Adrenal gland (tissue), 5 donors: ENCODE results near the gene NDST1.

Experiments used
- CTCF ChIP-seq, 6 experiments: fragments of 450-650 bp in 4 of 6; fragments of 200-600 bp in 2 of 6; sonication (generic) in 1 of 6; IDR thresholded peaks; 1 replicate in 5 of 6; 2 replicates in 1 of 6; pipeline versions ENCODE4 v1.5.1 to v1.8.0; 2016 to 2021; ENCODE audit warnings: antibody characterized with exemption in 6 of 6, mild to moderate bottlenecking in 2 of 6, moderate library complexity in 1 of 6
- POLR2A ChIP-seq, 2 donors: fragments of 450-650 bp; IDR thresholded peaks; one replicate each; pipeline ENCODE4 v1.6.1; 2017; ENCODE audit warnings: antibody characterized with exemption in 2 of 2, mild to moderate bottlenecking in 2 of 2, moderate library complexity in 1 of 2
- donor health status: DM: no; HTN: no; CAD: no.

GRCh38 chr5:150599917-150600511 is 92.1 kb downstream of the NDST1 start:
- TF ChIP-seq CTCF (IDR thresholded peaks at IDR 0.05) (no peak), POLR2A (IDR thresholded peaks at IDR 0.05) (no peak)
